WTC11 (cell line): ENCODE measurements around the gene RGS5.

Experiments
- CREM ChIP-seq: sonication (generic); formaldehyde crosslinking; IDR thresholded peaks from 2 replicates; pipeline ENCODE4 v1.8.1; 2022; ENCODE audit warnings: mild to moderate bottlenecking, missing genetic modification reagents, moderate library complexity
- ELF4 ChIP-seq: sonication (generic); formaldehyde crosslinking; IDR thresholded peaks from 2 replicates; pipeline ENCODE4 v1.8.1; 2022; ENCODE audit warnings: low read depth, mild to moderate bottlenecking, moderate library complexity, missing genetic modification reagents
- ESRRA ChIP-seq: sonication (generic); formaldehyde crosslinking; IDR thresholded peaks from 2 replicates; pipeline ENCODE4 v1.8.1; 2022; ENCODE audit warnings: mild to moderate bottlenecking, missing genetic modification reagents, borderline replicate concordance
- TEAD1 ChIP-seq: sonication (generic); formaldehyde crosslinking; IDR thresholded peaks from 2 replicates; pipeline ENCODE4 v1.8.0; 2022; ENCODE audit warnings: mild to moderate bottlenecking, missing genetic modification reagents
- TP53 ChIP-seq: sonication (generic); formaldehyde crosslinking; IDR thresholded peaks from 2 replicates; pipeline ENCODE4 v1.8.1; 2023; ENCODE audit warnings: mild to moderate bottlenecking, missing genetic modification reagents
- TF ChIP-seq, protein P1 (sequence below): fragments of 200-600 bp; IDR thresholded peaks from 2 replicates; pipeline ENCODE4 v1.8.0; 2022; ENCODE audit warnings: antibody characterized with exemption
- TF ChIP-seq, protein P2 (sequence below): sonication (generic); formaldehyde crosslinking; IDR thresholded peaks from 2 replicates; pipeline ENCODE4 v1.8.1; 2023; ENCODE audit warnings: mild to moderate bottlenecking, missing genetic modification reagents, borderline replicate concordance
- TF ChIP-seq, protein P3 (sequence below): sonication (generic); formaldehyde crosslinking; IDR thresholded peaks from 2 replicates; pipeline ENCODE4 v1.8.0; 2022; ENCODE audit warnings: mild to moderate bottlenecking, missing genetic modification reagents
- TF ChIP-seq, protein P4 (sequence below): sonication (generic); formaldehyde crosslinking; IDR thresholded peaks from 2 replicates; pipeline ENCODE4 v1.8.0; 2022; ENCODE audit warnings: mild to moderate bottlenecking, missing genetic modification reagents
- TF ChIP-seq, protein P5 (sequence below): sonication (generic); formaldehyde crosslinking; IDR thresholded peaks from 2 replicates; pipeline ENCODE4 v1.8.1; 2022; ENCODE audit warnings: mild to moderate bottlenecking, moderate library complexity, missing genetic modification reagents
- TF ChIP-seq, protein P6 (sequence below): sonication (generic); formaldehyde crosslinking; IDR thresholded peaks from 2 replicates; pipeline ENCODE4 v1.8.1; 2023; ENCODE audit warnings: mild to moderate bottlenecking, missing genetic modification reagents
- TF ChIP-seq, protein P7 (sequence below): sonication (generic); formaldehyde crosslinking; IDR thresholded peaks from 2 replicates; pipeline ENCODE4 v1.8.1; 2022; ENCODE audit warnings: low read depth, mild to moderate bottlenecking, moderate library complexity, missing genetic modification reagents, borderline replicate concordance

DNA sequence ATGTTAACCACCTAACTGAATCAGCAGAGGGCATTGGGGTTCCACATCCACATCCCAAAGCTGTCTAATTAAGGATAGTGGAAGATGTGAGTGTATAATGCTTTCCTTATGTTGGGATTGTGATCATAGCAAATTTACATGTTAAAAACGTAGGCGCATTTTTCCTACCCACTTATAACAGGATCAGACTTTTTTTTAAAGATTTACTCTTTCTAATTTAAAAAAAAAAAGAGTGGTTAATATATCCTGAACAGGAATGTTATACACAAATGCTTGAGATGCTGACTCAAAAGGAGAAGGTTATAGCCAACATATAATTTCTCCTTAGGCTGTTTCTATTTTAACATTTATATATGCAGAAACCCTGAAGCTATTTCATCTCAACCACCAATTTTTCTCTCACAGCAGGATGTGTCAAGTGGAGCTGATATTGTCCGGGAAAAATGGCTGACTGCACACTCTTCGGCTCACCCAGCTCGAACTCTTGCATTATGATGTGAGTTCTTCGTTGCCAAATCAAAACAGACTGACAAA, 40.3 kb downstream of the RGS5 start:
- TF ChIP-seq, protein P1, sequence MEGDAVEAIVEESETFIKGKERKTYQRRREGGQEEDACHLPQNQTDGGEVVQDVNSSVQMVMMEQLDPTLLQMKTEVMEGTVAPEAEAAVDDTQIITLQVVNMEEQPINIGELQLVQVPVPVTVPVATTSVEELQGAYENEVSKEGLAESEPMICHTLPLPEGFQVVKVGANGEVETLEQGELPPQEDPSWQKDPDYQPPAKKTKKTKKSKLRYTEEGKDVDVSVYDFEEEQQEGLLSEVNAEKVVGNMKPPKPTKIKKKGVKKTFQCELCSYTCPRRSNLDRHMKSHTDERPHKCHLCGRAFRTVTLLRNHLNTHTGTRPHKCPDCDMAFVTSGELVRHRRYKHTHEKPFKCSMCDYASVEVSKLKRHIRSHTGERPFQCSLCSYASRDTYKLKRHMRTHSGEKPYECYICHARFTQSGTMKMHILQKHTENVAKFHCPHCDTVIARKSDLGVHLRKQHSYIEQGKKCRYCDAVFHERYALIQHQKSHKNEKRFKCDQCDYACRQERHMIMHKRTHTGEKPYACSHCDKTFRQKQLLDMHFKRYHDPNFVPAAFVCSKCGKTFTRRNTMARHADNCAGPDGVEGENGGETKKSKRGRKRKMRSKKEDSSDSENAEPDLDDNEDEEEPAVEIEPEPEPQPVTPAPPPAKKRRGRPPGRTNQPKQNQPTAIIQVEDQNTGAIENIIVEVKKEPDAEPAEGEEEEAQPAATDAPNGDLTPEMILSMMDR = no peak
- TF ChIP-seq, protein P2, sequence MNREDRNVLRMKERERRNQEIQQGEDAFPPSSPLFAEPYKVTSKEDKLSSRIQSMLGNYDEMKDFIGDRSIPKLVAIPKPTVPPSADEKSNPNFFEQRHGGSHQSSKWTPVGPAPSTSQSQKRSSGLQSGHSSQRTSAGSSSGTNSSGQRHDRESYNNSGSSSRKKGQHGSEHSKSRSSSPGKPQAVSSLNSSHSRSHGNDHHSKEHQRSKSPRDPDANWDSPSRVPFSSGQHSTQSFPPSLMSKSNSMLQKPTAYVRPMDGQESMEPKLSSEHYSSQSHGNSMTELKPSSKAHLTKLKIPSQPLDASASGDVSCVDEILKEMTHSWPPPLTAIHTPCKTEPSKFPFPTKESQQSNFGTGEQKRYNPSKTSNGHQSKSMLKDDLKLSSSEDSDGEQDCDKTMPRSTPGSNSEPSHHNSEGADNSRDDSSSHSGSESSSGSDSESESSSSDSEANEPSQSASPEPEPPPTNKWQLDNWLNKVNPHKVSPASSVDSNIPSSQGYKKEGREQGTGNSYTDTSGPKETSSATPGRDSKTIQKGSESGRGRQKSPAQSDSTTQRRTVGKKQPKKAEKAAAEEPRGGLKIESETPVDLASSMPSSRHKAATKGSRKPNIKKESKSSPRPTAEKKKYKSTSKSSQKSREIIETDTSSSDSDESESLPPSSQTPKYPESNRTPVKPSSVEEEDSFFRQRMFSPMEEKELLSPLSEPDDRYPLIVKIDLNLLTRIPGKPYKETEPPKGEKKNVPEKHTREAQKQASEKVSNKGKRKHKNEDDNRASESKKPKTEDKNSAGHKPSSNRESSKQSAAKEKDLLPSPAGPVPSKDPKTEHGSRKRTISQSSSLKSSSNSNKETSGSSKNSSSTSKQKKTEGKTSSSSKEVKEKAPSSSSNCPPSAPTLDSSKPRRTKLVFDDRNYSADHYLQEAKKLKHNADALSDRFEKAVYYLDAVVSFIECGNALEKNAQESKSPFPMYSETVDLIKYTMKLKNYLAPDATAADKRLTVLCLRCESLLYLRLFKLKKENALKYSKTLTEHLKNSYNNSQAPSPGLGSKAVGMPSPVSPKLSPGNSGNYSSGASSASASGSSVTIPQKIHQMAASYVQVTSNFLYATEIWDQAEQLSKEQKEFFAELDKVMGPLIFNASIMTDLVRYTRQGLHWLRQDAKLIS (CRISPR knock-in tag) = no peak
- TF ChIP-seq, protein P3, sequence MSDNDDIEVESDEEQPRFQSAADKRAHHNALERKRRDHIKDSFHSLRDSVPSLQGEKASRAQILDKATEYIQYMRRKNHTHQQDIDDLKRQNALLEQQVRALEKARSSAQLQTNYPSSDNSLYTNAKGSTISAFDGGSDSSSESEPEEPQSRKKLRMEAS (CRISPR knock-in tag) = no peak
- TF ChIP-seq, protein P4, sequence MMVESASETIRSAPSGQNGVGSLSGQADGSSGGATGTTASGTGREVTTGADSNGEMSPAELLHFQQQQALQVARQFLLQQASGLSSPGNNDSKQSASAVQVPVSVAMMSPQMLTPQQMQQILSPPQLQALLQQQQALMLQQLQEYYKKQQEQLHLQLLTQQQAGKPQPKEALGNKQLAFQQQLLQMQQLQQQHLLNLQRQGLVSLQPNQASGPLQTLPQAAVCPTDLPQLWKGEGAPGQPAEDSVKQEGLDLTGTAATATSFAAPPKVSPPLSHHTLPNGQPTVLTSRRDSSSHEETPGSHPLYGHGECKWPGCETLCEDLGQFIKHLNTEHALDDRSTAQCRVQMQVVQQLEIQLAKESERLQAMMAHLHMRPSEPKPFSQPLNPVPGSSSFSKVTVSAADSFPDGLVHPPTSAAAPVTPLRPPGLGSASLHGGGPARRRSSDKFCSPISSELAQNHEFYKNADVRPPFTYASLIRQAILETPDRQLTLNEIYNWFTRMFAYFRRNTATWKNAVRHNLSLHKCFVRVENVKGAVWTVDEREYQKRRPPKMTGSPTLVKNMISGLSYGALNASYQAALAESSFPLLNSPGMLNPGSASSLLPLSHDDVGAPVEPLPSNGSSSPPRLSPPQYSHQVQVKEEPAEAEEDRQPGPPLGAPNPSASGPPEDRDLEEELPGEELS (CRISPR knock-in tag) = no peak
- TF ChIP-seq, protein P5, sequence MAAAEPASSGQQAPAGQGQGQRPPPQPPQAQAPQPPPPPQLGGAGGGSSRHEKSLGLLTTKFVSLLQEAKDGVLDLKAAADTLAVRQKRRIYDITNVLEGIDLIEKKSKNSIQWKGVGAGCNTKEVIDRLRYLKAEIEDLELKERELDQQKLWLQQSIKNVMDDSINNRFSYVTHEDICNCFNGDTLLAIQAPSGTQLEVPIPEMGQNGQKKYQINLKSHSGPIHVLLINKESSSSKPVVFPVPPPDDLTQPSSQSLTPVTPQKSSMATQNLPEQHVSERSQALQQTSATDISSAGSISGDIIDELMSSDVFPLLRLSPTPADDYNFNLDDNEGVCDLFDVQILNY (CRISPR knock-in tag) = no peak
- TF ChIP-seq, protein P6, sequence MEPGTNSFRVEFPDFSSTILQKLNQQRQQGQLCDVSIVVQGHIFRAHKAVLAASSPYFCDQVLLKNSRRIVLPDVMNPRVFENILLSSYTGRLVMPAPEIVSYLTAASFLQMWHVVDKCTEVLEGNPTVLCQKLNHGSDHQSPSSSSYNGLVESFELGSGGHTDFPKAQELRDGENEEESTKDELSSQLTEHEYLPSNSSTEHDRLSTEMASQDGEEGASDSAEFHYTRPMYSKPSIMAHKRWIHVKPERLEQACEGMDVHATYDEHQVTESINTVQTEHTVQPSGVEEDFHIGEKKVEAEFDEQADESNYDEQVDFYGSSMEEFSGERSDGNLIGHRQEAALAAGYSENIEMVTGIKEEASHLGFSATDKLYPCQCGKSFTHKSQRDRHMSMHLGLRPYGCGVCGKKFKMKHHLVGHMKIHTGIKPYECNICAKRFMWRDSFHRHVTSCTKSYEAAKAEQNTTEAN = no peak
- TF ChIP-seq ESRRA (CRISPR knock-in tag) (no peak), TEAD1 (no peak), ELF4 (CRISPR knock-in tag) (no peak), CREM (CRISPR knock-in tag) (no peak), TP53 (CRISPR knock-in tag) (no peak)
- TF ChIP-seq, protein P7, sequence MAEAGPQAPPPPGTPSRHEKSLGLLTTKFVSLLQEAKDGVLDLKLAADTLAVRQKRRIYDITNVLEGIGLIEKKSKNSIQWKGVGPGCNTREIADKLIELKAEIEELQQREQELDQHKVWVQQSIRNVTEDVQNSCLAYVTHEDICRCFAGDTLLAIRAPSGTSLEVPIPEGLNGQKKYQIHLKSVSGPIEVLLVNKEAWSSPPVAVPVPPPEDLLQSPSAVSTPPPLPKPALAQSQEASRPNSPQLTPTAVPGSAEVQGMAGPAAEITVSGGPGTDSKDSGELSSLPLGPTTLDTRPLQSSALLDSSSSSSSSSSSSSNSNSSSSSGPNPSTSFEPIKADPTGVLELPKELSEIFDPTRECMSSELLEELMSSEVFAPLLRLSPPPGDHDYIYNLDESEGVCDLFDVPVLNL (CRISPR knock-in tag) = no peak
